NCI-H146 treated with DMSO at 0.1 percent for 48 hours (cell line): Measurements from ENCODE around the gene KCNJ10.

Experiments
- DNase-seq: peaks from one replicate; lab custom pipeline; 2025; ENCODE audit not compliant: unreplicated experiment; lab: John Stamatoyannopoulos, UW

KCNJ10 gene

GRCh38 chr1:159968901-159969300 lies 101.1 kb downstream of the KCNJ10 start:
- no peak for DNase-seq

GRCh38 chr1:159965263-159965662 lies 104.7 kb downstream of the KCNJ10 start:
- no peak for DNase-seq

- DNase-seq, result no peak
Measured at GRCh38 chr1:159964144-159964543, 105.8 kb downstream of the KCNJ10 start.

GRCh38 chr1:159962176-159962575 lies 107.8 kb downstream of the KCNJ10 start:
- no peak for DNase-seq

GRCh38 chr1:159961636-159962035 lies 108.3 kb downstream of the KCNJ10 start:
- DNase-seq, result no peak

GRCh38 chr1:159960721-159961381 lies 109.1 kb downstream of the KCNJ10 start:
- no peak for DNase-seq

GRCh38 chr1:159959451-159959850 lies 110.5 kb downstream of the KCNJ10 start:
- no peak for DNase-seq

- no peak for DNase-seq
Measured at GRCh38 chr1:159958719-159959380, 111.1 kb downstream of the KCNJ10 start.

- DNase-seq, result no peak
Measured at GRCh38 chr1:159957824-159958268, 112.1 kb downstream of the KCNJ10 start.

GRCh38 chr1:159955456-159955855 lies 114.5 kb downstream of the KCNJ10 start:
- DNase-seq, result no peak

- DNase-seq, result no peak
Measured at GRCh38 chr1:159953536-159954515, 116.1 kb downstream of the KCNJ10 start, which contains the start of gene SLAMF9. TSS of gene SLAMF9 (minus strand) at chr1:159954237. CDS start at chr1:159954137, 100 bp downstream.

- DNase-seq, result no peak
Measured at GRCh38 chr1:159952932-159953331, 117.0 kb downstream of the KCNJ10 start.

- DNase-seq, result no peak
Measured at GRCh38 chr1:159951551-159951950, 118.4 kb downstream of the KCNJ10 start.

- no peak for DNase-seq
Measured at GRCh38 chr1:159951016-159951415, 118.9 kb downstream of the KCNJ10 start.

GRCh38 chr1:159949981-159950381 lies 120.0 kb downstream of the KCNJ10 start:
- DNase-seq, result no peak

GRCh38 chr1:159949123-159949522 lies 120.8 kb downstream of the KCNJ10 start:
- no peak for DNase-seq
